HS-5 (cell line): ENCODE results near the gene ELF2.
"Not testable (repeated sequence)": the region's sequence is repeated elsewhere in the genome, so short reads cannot be mapped to it uniquely, and the experiment has no call there.

Experiments
- DNase-seq: peaks from one replicate; pipeline ENCODE4 v3.0.0-alpha.2; 2012; ENCODE audit warnings: low read depth

ELF2 gene

GRCh38 chr4:139142980-139143379 is 34.0 kb downstream of the ELF2 start:
- DNase-seq: no peak

- no peak for DNase-seq
Observed at GRCh38 chr4:139142087-139142486, 34.9 kb downstream of the ELF2 start.

DNA sequence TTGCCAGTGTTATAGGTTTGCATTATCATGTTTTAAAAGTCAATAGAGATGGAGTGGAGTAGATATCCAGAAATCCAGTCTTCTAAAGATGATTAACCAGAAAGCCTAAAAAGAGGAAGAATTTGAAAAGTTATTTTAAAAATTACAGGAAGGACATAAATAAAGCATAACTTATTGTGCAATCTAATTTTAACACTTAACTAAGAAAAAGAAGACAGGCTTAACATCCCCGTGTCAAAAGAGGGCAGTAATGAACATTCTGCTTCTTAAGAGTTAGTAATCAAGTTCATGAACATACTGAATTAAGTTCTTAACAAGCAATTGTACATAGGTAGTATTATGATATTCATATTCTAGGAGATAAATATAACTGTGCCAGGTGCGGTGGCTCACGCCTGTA is 39.3 kb downstream of the ELF2 start:
- no peak for DNase-seq

GRCh38 chr4:139134403-139134802 is 42.6 kb downstream of the ELF2 start:
- DNase-seq: no peak

GRCh38 chr4:139131209-139131870 is 45.7 kb downstream of the ELF2 start:
- DNase-seq: no peak

GRCh38 chr4:139129206-139129605 is 47.8 kb downstream of the ELF2 start:
- DNase-seq: no peak

- DNase-seq: no peak
Observed at GRCh38 chr4:139126898-139127297, 50.1 kb downstream of the ELF2 start.

- no peak for DNase-seq
Observed at GRCh38 chr4:139123910-139124309, 53.1 kb downstream of the ELF2 start.

GRCh38 chr4:139118365-139118764 is 58.7 kb downstream of the ELF2 start:
- DNase-seq: no peak

GRCh38 chr4:139115226-139115625 is 61.8 kb downstream of the ELF2 start:
- DNase-seq: no peak

GRCh38 chr4:139114795-139115194 is 62.2 kb downstream of the ELF2 start:
- not testable (repeated sequence) for DNase-seq

GRCh38 chr4:139112650-139113049 is 64.4 kb downstream of the ELF2 start:
- DNase-seq: no peak

DNA sequence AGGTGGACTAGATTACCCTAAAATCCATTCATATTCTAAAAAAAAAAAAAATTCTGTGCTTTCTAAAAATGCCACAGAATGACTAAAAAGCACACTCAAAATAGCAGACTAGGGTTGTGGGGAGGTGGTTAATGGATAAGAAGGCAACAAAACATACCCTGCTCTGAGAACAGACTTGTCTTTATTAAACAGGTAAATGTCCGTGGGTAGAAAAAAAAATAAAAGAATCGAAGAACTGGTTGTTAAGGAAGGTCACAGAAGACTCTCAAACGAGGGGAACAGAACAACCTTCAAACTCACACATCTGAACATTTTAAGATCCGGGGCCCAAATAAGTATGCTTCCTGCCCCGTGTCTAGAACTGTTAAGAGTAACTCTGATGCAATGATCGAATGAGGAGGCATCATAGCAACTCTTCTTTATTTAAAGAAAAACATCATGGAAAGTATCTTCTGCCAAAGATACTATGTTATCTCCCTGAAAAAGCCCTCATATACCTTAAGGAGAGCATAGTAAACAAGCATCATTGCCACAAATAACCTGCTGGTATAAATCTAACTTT is 68.4 kb downstream of the ELF2 start:
- DNase-seq: no peak

GRCh38 chr4:139099366-139099982 is 77.5 kb downstream of the ELF2 start:
- peak; percentile 52 for DNase-seq

GRCh38 chr4:139092271-139092670 is 84.7 kb downstream of the ELF2 start:
- no peak for DNase-seq

DNA sequence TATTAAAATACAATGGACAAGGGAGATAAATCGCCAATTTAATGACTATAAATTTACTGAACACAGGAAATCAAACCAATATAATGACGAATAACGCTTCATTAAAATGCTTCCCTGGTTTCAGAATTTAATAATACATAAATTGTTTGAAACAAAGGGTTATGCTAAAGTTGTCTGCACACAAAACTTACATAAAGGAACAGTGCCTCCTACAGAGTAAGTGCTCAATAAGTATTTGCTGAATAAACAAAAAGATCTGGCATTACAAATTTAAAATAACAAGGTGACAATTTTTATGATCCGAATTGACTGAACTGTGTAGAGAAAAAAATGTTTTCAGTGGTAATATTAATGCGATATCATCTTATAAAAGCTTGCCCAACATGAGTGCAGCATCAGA is 91.9 kb downstream of the ELF2 start:
- no peak for DNase-seq

DNA sequence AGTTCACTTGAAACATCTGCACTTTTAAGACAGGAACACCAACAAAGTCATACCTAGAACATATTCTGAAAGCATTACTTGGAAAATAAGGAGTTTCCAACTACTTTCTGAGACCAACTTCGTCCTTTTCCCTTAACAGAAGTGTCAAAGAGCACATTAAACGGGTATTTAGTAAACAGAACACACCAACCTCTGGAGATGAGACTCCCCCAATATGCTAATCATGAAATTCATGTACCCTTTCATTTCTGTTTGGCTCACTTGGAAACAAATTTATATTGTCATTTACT is 92.3 kb downstream of the ELF2 start:
- DNase-seq: no peak

GRCh38 chr4:139083956-139084803 is 92.8 kb downstream of the ELF2 start:
- peak; percentile 50 for DNase-seq

GRCh38 chr4:139083607-139083955 is 93.4 kb downstream of the ELF2 start:
- DNase-seq: peak; percentile 10

DNA sequence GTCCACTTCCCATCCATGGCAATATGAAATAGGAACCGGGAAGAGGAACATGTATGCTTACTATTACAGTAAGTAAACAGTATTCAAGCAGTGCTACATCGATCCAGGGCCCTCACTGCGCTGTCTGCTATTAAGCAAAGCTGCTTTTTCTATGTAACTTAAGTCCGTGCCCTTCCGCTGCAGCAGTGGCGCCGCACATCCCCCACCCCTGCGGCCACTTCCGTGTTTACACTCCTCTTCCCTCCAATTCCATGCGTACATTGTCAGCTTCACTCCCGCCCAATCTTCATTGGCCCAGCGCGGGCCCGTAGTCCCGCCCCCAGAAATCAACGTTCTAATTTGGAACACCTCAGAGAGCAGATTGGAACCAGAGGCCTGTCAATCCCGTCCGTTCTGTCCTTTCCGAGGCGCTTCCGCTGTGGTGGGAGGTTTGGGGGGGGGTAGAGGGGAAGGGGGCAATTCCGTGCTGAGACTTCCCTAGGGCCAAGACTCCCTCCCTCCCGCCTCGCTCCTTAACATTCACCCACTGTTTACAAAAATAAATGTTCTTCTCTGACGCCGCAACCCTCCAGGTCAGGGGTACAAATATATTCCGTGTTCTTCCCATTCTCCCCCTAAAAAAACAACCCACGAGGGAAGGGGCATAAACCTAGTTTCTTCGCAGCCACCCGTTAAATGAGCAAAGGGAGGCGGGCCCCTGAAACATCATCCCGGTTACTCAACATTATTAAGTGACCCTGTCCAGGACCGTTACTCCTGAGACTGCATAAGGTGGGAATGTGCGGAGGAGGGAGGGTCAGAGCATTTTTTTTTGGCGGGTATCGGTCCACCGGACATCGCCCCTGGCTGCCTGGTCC is 94.0 kb downstream of the ELF2 start:
- DNase-seq: peak; percentile 92

- no peak for DNase-seq
Observed at GRCh38 chr4:139078926-139079325, 98.1 kb downstream of the ELF2 start.
